Endothelial cell of umbilical vein (primary cell): Measurements from ENCODE around the gene LANCL1. TPM values are rescaled to one million over a fixed set of nuclear protein-coding genes. Genes with fewer than 3 reads are reported as not detected.

Experiments used
- BruUV-seq: library from RNA; stranded (reverse); fragments of 400-500 nt; replicated peaks from 2 replicates; lab custom pipeline; 2021; lab: Mats Ljungman, UMichigan
- CTCF ChIA-PET: fragments of 300-600, 350-600 bp; sonication (Branson Sonifier 250); formaldehyde crosslinking; loops from one replicate; lab custom pipeline; 2021; ENCODE audit warnings: antibody characterized with exemption, inconsistent platforms; lab: Charles Lee
- POLR2A ChIA-PET: fragments of 300-600, 350-600 bp; sonication (Branson Sonifier 250); formaldehyde crosslinking; loops from one replicate; lab custom pipeline; 2021; ENCODE audit warnings: antibody characterized with exemption, inconsistent platforms; lab: Charles Lee
- DNase-seq: peaks from one replicate; pipeline ENCODE4 v3.0.0-alpha.2; 2011; ENCODE audit warnings: low read depth, low spot score
- FAIRE-seq: peaks from 2 replicates; lab custom pipeline; 2011; peaks lifted over from hg19 to GRCh38; lab: Jason Lieb, UNC
- H2AFZ ChIP-seq: 2 replicates; pipeline ENCODE4 v1.6.0; 2012; ENCODE audit warnings: low read depth, low read length, control low read depth, inconsistent platforms
- H3K27ac ChIP-seq: 2 replicates; pipeline ENCODE4 v1.5.1; 2011; ENCODE audit warnings: low read depth, mild to moderate bottlenecking, control low read depth, low read length, moderate library complexity; ENCODE audit not compliant: insufficient read depth
- H3K27me3 ChIP-seq, 2 experiments: 2 replicates each; pipeline versions ENCODE4 v1.6.0 to v1.6.1; 2011; ENCODE audit warnings: low read length in 2 of 2, mixed read lengths in 1 of 2; ENCODE audit not compliant: control insufficient read depth in 2 of 2, insufficient read depth in 2 of 2
- H3K36me3 ChIP-seq, 2 experiments: 2 replicates in 1 of 2; 3 replicates in 1 of 2; pipeline ENCODE4 v1.5.1; 2011; ENCODE audit warnings: low read length in 2 of 2, mild to moderate bottlenecking in 1 of 2, moderate library complexity in 1 of 2; ENCODE audit not compliant: control insufficient read depth in 2 of 2, insufficient read depth in 2 of 2; ENCODE audit errors: extremely low read depth in 1 of 2
- H3K4me1 ChIP-seq: 3 replicates; pipeline ENCODE4 v1.5.1; 2011; ENCODE audit warnings: mild to moderate bottlenecking, low read length; ENCODE audit not compliant: control insufficient read depth, insufficient read depth; ENCODE audit errors: extremely low read depth
- H3K4me2 ChIP-seq: 2 replicates; pipeline ENCODE4 v1.6.1; 2011; ENCODE audit warnings: low read length, control low read depth, mixed read lengths; ENCODE audit not compliant: insufficient read depth
- H3K4me3 ChIP-seq, 3 experiments: fragments of 200-600 bp in 1 of 3; sonication (generic), shearing (Covaris generic) in 1 of 3; replicated peaks in 1 of 3; 2 replicates each; pipeline ENCODE4 v1.5.1; 2011 to 2016; ENCODE audit warnings: control low read depth in 3 of 3, low read length in 3 of 3, mild to moderate bottlenecking in 2 of 3, inconsistent platforms in 1 of 3, low read depth in 1 of 3, moderate library complexity in 1 of 3; ENCODE audit not compliant: insufficient read depth in 1 of 3
- H3K79me2 ChIP-seq: 2 replicates; pipeline ENCODE4 v1.6.0; 2012; ENCODE audit warnings: low read length, inconsistent platforms; ENCODE audit not compliant: control insufficient read depth, insufficient read depth
- H3K9ac ChIP-seq: replicated peaks from 2 replicates; pipeline ENCODE3; 2011; ENCODE audit warnings: low read length, control low read depth; ENCODE audit not compliant: insufficient read depth; ENCODE audit errors: extremely low read depth
- H3K9me1 ChIP-seq: replicated peaks from 3 replicates; pipeline ENCODE4 v1.6.0; 2011; ENCODE audit warnings: mild to moderate bottlenecking, low read length; ENCODE audit not compliant: control insufficient read depth, insufficient read depth; ENCODE audit errors: extremely low read depth
- H3K9me3 ChIP-seq: replicated peaks from 2 replicates; pipeline ENCODE4 v1.5.1; 2012; ENCODE audit warnings: low read length, inconsistent platforms; ENCODE audit not compliant: control insufficient read depth, insufficient read depth
- H4K20me1 ChIP-seq: replicated peaks from 2 replicates; pipeline ENCODE3; 2011; ENCODE audit warnings: mild to moderate bottlenecking, low read length; ENCODE audit not compliant: control insufficient read depth, insufficient read depth; ENCODE audit errors: extremely low read depth
- CTCF ChIP-seq, 2 donors: IDR thresholded peaks; 1 replicate in 1 of 2; 2 replicates in 1 of 2; pipeline ENCODE4 v1.5.1; 2011; ENCODE audit warnings: low read length in 2 of 2, mild to moderate bottlenecking in 2 of 2, moderate library complexity in 2 of 2, control low read depth in 1 of 2, inconsistent platforms in 1 of 2, low read depth in 1 of 2; ENCODE audit not compliant: insufficient read depth in 1 of 2; ENCODE audit errors: extremely low read depth in 1 of 2
- EZH2 ChIP-seq: IDR thresholded peaks from 2 replicates; pipeline ENCODE4 v1.6.1; 2012; ENCODE audit warnings: borderline replicate concordance, low read depth, mild to moderate bottlenecking, moderate library complexity, low read length, inconsistent platforms; ENCODE audit not compliant: severe bottlenecking
- FOS ChIP-seq: IDR thresholded peaks from 2 replicates; pipeline ENCODE4 v1.6.1; 2011; ENCODE audit warnings: mild to moderate bottlenecking, low read length, moderate library complexity, borderline replicate concordance; ENCODE audit not compliant: insufficient read depth
- GATA2 ChIP-seq: IDR thresholded peaks from 2 replicates; pipeline ENCODE4 v1.7.0; 2011; ENCODE audit warnings: low read depth, mild to moderate bottlenecking, moderate library complexity, mixed read lengths, low read length; ENCODE audit not compliant: insufficient read length, insufficient read depth
- JUN ChIP-seq: IDR thresholded peaks from 2 replicates; pipeline ENCODE4 v1.6.1; 2011; ENCODE audit warnings: borderline replicate concordance, low read depth; ENCODE audit not compliant: insufficient read length, insufficient read depth
- MAX ChIP-seq: IDR thresholded peaks from 2 replicates; pipeline ENCODE4 v1.6.1; 2011; ENCODE audit not compliant: insufficient read depth, insufficient read length
- MYC ChIP-seq: IDR thresholded peaks from one replicate; pipeline ENCODE4 v1.6.1; 2011; ENCODE audit warnings: mild to moderate bottlenecking, low read depth, low read length
- POLR2A ChIP-seq: IDR thresholded peaks from 2 replicates; pipeline ENCODE4 v1.6.1; 2012; ENCODE audit warnings: low read depth, mild to moderate bottlenecking, control low read depth, low read length
- POLR2AphosphoS5 ChIP-seq: IDR thresholded peaks from 2 replicates; pipeline ENCODE4 v1.6.1; 2012; ENCODE audit warnings: low read depth, mild to moderate bottlenecking, control low read depth, low read length, moderate library complexity; ENCODE audit not compliant: insufficient read depth
- dilution Hi-C: fragments of 300-500 bp; cut with MboI; formaldehyde crosslinking; loops from one replicate; pipeline ENCODE4 v1.15.0; 2019; ENCODE audit warnings: low sequenced_read_pairs; ENCODE audit not compliant: extremely low pct_ligation_motif_present
- intact Hi-C: fragments of 100-400 bp; cut with micrococcal nuclease; formaldehyde crosslinking; loops from one replicate; pipeline ENCODE4 v1.10.0; 2022
- polyA plus RNA-seq, 4 experiments: library from polyadenylated mRNA; depleted of rRNA in 3 of 4; stranded (reverse) in 3 of 4; unstranded in 1 of 4; fragments of >200 nt; gene quantifications; 2 replicates each; pipeline versions ENCODE4 v1.2.1 to v1.2.3, GENCODE V29; 2011 to 2012; ENCODE audit warnings: missing spikeins in 1 of 4
- total RNA-seq: library from RNA; stranded (reverse); gene quantifications from 2 replicates; pipeline ENCODE4 v1.2.3, GENCODE V29; 2021

Gene LANCL1
- total and polyA plus RNA-seq, 2 donors (not counting 3 experiments of a cell fraction or from before 2014, with no cell fraction given), result 22.9 to 24.2 TPM

GRCh38 chr2:210515911-210516310 is 39.4 kb upstream of the LANCL1 start:
- no peak overlapping the region for H3K9ac ChIP-seq
- H3K27me3 ChIP-seq, result no peaks in the 10 kb centered on the region
- DNase-seq (no peak), FAIRE-seq (no peak)
- no peaks in the 10 kb centered on the region for H3K9me1 ChIP-seq
- ChIA-PET CTCF (no interaction called here), POLR2A (no interaction called here)
- TF ChIP-seq MYC (no peak), EZH2 (no peak), CTCF (IDR thresholded peaks at IDR 0.05; ENCODE audit: extremely low read depth in 1 of 2, insufficient read depth in 1 of 2, low read depth in 1 of 2, low read length in 2 of 2) (no peak), POLR2AphosphoS5 (no peak), MAX (no peak), JUN (no peak), POLR2A (no peak), FOS (no peak), GATA2 (no peak)
- no peak overlapping the region for H3K27ac ChIP-seq
- H3K9me3 ChIP-seq, result no peaks in the 10 kb centered on the region
- H3K79me2 ChIP-seq, result no peaks in the 10 kb centered on the region
- H3K36me3 ChIP-seq, result no peaks in the 10 kb centered on the region
- no peaks in the 10 kb centered on the region for H3K4me1 ChIP-seq
- H4K20me1 ChIP-seq, result no peaks in the 10 kb centered on the region
- dilution Hi-C loops, result no loop called here
- intact Hi-C loops, result no loop called here
- no peak overlapping the region for H3K4me3 ChIP-seq
- BruUV-seq, result no TSS peak
- H2AFZ ChIP-seq, result no peak overlapping the region
- no peak overlapping the region for H3K4me2 ChIP-seq
